Panc1 (cell line): ENCODE results near the gene GRIP2. TPM values are rescaled to one million over a fixed set of nuclear protein-coding genes. Genes with fewer than 3 reads are reported as not detected.

Source experiments
- ATAC-seq: fragments of 200-7000 bp; cut with Tn5 transposase; 2 replicates; pipeline ENCODE4 v1.9.1; 2020; ENCODE audit warnings: mild to moderate bottlenecking, moderate library complexity
- BruUV-seq: library from RNA; stranded (reverse); fragments of 400-500 nt; replicated peaks from 2 replicates; lab custom pipeline; 2021; lab: Mats Ljungman, UMichigan
- CTCF ChIA-PET: fragments of 300-600 bp; sonication (Branson Sonifier 250); formaldehyde crosslinking; loops from one replicate; lab custom pipeline; 2022; ENCODE audit warnings: antibody characterized with exemption; lab: Charles Lee
- POLR2A ChIA-PET: fragments of 300-600 bp; sonication (Branson Sonifier 250); formaldehyde crosslinking; loops from one replicate; lab custom pipeline; 2022; ENCODE audit warnings: antibody characterized with exemption; lab: Charles Lee
- DNase-seq: peaks from one replicate; pipeline ENCODE4 v3.0.0-alpha.2; 2010; ENCODE audit warnings: low read depth, low spot score
- H3K27ac ChIP-seq: 2 replicates; pipeline ENCODE4 v1.5.1; 2011; ENCODE audit warnings: mild to moderate bottlenecking, low read length, inconsistent platforms
- H3K27me3 ChIP-seq: fragments of 200-500 bp; sonication (Bioruptor generic); 2 replicates; pipeline ENCODE4 v1.6.0; 2014; ENCODE audit warnings: low read length, inconsistent platforms; ENCODE audit not compliant: control insufficient read depth, insufficient read depth
- H3K36me3 ChIP-seq: fragments of 200-500 bp; sonication (Bioruptor generic); 2 replicates; pipeline ENCODE4 v1.5.1; 2014; ENCODE audit warnings: inconsistent platforms, mild to moderate bottlenecking, low read length, moderate library complexity; ENCODE audit not compliant: control insufficient read depth, insufficient read depth
- H3K4me1 ChIP-seq: 2 replicates; pipeline ENCODE4 v1.5.1; 2011; ENCODE audit warnings: inconsistent platforms, mild to moderate bottlenecking, low read length, moderate library complexity; ENCODE audit not compliant: control insufficient read depth, insufficient read depth
- H3K4me3 ChIP-seq, 2 experiments: 2 replicates each; pipeline ENCODE4 v1.5.1; 2011 to 2012; ENCODE audit warnings: low read depth in 2 of 2, low read length in 2 of 2, mild to moderate bottlenecking in 2 of 2, inconsistent platforms in 1 of 2, moderate library complexity in 1 of 2
- H3K9me3 ChIP-seq: fragments of 200-500 bp; sonication (Bioruptor generic); 2 replicates; pipeline ENCODE4 v1.5.1; 2014; ENCODE audit warnings: low read depth, mild to moderate bottlenecking, inconsistent platforms, low read length, moderate library complexity; ENCODE audit not compliant: control insufficient read depth, insufficient read depth
- CTCF ChIP-seq: fragments of 450-650 bp; IDR thresholded peaks from 2 replicates; pipeline ENCODE4 v1.5.1; 2017; ENCODE audit warnings: mild to moderate bottlenecking
- POLR2AphosphoS5 ChIP-seq: IDR thresholded peaks from 2 replicates; pipeline ENCODE4 v1.6.1; 2012; ENCODE audit warnings: mild to moderate bottlenecking, low read depth, low read length, moderate library complexity
- REST ChIP-seq, 2 experiments: IDR thresholded peaks; 2 replicates each; pipeline ENCODE4 v1.6.1; 2011 to 2012; ENCODE audit warnings: low read depth in 2 of 2, control low read depth in 1 of 2, low read length in 1 of 2, mild to moderate bottlenecking in 1 of 2, moderate library complexity in 1 of 2; ENCODE audit not compliant: insufficient read depth in 1 of 2
- SIN3A ChIP-seq: IDR thresholded peaks from 2 replicates; pipeline ENCODE4 v1.6.1; 2012; ENCODE audit warnings: low read depth, mild to moderate bottlenecking, low read length, moderate library complexity, borderline replicate concordance; ENCODE audit not compliant: insufficient read depth
- TCF7L2 ChIP-seq: IDR thresholded peaks from 2 replicates; pipeline ENCODE4 v1.6.1; 2011; ENCODE audit warnings: mild to moderate bottlenecking, low read depth, low read length, inconsistent platforms
- in situ Hi-C: cut with HindIII; loops from 2 replicates; pipeline ENCODE4 v1.10.0; 2016; ENCODE audit warnings: low sequenced_read_pairs, low pct_unique_long_range_greater_than_20kb
- intact Hi-C: fragments of 100-400 bp; cut with micrococcal nuclease; formaldehyde crosslinking; loops from one replicate; pipeline ENCODE4 v1.10.0; 2022; ENCODE audit not compliant: unreplicated experiment
- total RNA-seq: library from RNA; stranded (reverse); gene quantifications from one replicate; pipeline ENCODE4 v1.2.1, GENCODE V29; 2021; ENCODE audit not compliant: unreplicated experiment

GRIP2 gene
- total RNA-seq, 1 experiment from 2014 or later, result 6.5 TPM

GRCh38 chr3:14479591-14479990 lies 60.6 kb downstream of the GRIP2 start:
- Histone ChIP-seq H3K36me3 (no peaks in the 10 kb centered on the region; the same call in 1 of the 2 replicates), H3K27ac (no peak overlapping the region), H3K27me3 (no peaks in the 10 kb centered on the region), H3K4me3 (no peak overlapping the region), H3K9me3 (no peaks in the 10 kb centered on the region), H3K4me1 (no peaks in the 10 kb centered on the region)
- TF ChIP-seq TCF7L2, result no peak
- TF ChIP-seq CTCF, result no peak
- TF ChIP-seq SIN3A, result no peak
- no peak for TF ChIP-seq POLR2AphosphoS5
- TF ChIP-seq REST (IDR thresholded peaks at IDR 0.05; ENCODE audit: insufficient read depth in 1 of 2, low read depth in 2 of 2, low read length in 1 of 2), result no peak
- DNase-seq (no peak), ATAC-seq (no peak)
- BruUV-seq, result no TSS peak
- ChIA-PET POLR2A (no interaction called here), CTCF (no interaction called here)
- intact Hi-C loops, result no loop called here
- in situ Hi-C loops, result no loop called here

GRCh38 chr3:14478956-14479550 lies 61.1 kb downstream of the GRIP2 start:
- TF ChIP-seq TCF7L2 (no peak), POLR2AphosphoS5 (no peak), SIN3A (no peak), REST (IDR thresholded peaks at IDR 0.05; ENCODE audit: insufficient read depth in 1 of 2, low read depth in 2 of 2, low read length in 1 of 2) (no peak), CTCF (no peak)

More at GRCh38 chr3:14478956-14479550, 61.1 kb downstream of the GRIP2 start:
- in situ Hi-C loops, result no loop called here
- POLR2A ChIA-PET, result no interaction called here
- DNase-seq (no peak), ATAC-seq (no peak)
- H3K27ac ChIP-seq, result no peak overlapping the region
- no peaks in the 10 kb centered on the region; the same call in 1 of the 2 replicates for H3K36me3 ChIP-seq
- BruUV-seq, result no TSS peak
- intact Hi-C loops, result no loop called here
- CTCF ChIA-PET, result no interaction called here
- no peaks in the 10 kb centered on the region for H3K4me1 ChIP-seq
- H3K27me3 ChIP-seq, result no peaks in the 10 kb centered on the region
- H3K4me3 ChIP-seq, result no peak overlapping the region
- H3K9me3 ChIP-seq, result no peaks in the 10 kb centered on the region
